A204.1 (cell line): ENCODE measurements around the gene SKIL.

Experiments
- FAIRE-seq: peaks from 2 replicates; lab custom pipeline; 2012; peaks lifted over from hg19 to GRCh38; lab: Jason Lieb, UNC

Gene SKIL

GRCh38 chr3:170405101-170405500 is 47.6 kb downstream of the SKIL start:
- no peak for FAIRE-seq

GRCh38 chr3:170410428-170411029 is 53.0 kb downstream of the SKIL start:
- FAIRE-seq = no peak

GRCh38 chr3:170413291-170413690 is 55.8 kb downstream of the SKIL start:
- no peak for FAIRE-seq

GRCh38 chr3:170414202-170414663 is 56.7 kb downstream of the SKIL start:
- FAIRE-seq = no peak

GRCh38 chr3:170417090-170417489 is 59.6 kb downstream of the SKIL start:
- FAIRE-seq = no peak

GRCh38 chr3:170418422-170419398 is 61.2 kb downstream of the SKIL start, which contains the start of gene CLDN11:
CLDN11 (plus strand) TSS chr3:170418868; CDS start chr3:170419067, 199 bp downstream.
- no peak for FAIRE-seq

GRCh38 chr3:170419557-170420087 is 62.1 kb downstream of the SKIL start:
- no peak for FAIRE-seq

GRCh38 chr3:170420307-170420821 is 62.8 kb downstream of the SKIL start:
- FAIRE-seq = no peak

- no peak for FAIRE-seq
Observed at GRCh38 chr3:170421111-170421641, 63.7 kb downstream of the SKIL start.

- FAIRE-seq = no peak
Observed at GRCh38 chr3:170421758-170422157, 64.2 kb downstream of the SKIL start.

- no peak for FAIRE-seq
Observed at GRCh38 chr3:170423001-170423615, 65.6 kb downstream of the SKIL start.

GRCh38 chr3:170424879-170425278 is 67.4 kb downstream of the SKIL start:
- FAIRE-seq = no peak

- FAIRE-seq = no peak
Observed at GRCh38 chr3:170425491-170426239, 68.2 kb downstream of the SKIL start.

- FAIRE-seq = no peak
Observed at GRCh38 chr3:170426240-170426797, 68.8 kb downstream of the SKIL start.

GRCh38 chr3:170428095-170428494 is 70.6 kb downstream of the SKIL start:
- FAIRE-seq = no peak

- FAIRE-seq = no peak
Observed at GRCh38 chr3:170429050-170429449, 71.5 kb downstream of the SKIL start.

GRCh38 chr3:170431054-170431453 is 73.5 kb downstream of the SKIL start:
- no peak for FAIRE-seq

GRCh38 chr3:170432416-170432815 is 74.9 kb downstream of the SKIL start:
- FAIRE-seq = no peak

GRCh38 chr3:170436697-170437096 is 79.2 kb downstream of the SKIL start:
- FAIRE-seq = no peak

GRCh38 chr3:170437176-170437575 is 79.7 kb downstream of the SKIL start:
- FAIRE-seq = no peak
